ENCODE results near the gene RRP9. TPM values are rescaled to one million over a fixed set of nuclear protein-coding genes. Genes with fewer than 3 reads are reported as not detected.
"Not testable (repeated sequence)": the region's sequence is repeated elsewhere in the genome, so short reads cannot be mapped to it uniquely, and the experiment has no call there.

Gene RRP9
- total RNA-seq, 1 experiment from 2014 or later: 29.7 TPM

DNA sequence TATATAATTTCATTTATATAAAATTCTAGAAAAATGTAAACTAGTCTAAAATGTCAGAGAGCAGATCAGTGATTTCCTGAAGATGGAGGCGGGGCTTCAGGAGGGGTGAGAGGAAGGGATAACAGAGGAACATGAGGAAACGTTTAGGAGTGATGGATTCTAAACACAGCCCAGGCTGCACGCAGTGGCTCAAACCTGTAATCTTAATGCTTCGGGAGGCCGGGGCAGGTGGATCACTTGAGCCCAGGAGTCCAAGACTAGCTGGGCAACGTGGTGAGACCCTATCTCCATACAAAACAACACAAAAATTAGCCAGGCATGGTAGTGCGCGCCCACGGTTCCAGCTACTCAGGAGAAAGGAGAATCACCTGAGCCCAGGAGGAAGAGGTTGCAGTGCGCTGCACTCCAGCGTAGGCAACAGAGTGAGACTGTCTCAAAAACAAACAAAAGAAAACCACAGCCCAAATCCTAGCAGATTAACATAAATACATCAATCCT, 20.6 kb downstream of the RRP9 start:
- DNase-seq (ENCODE audit: extremely low read depth, low read depth): no peak

DNA sequence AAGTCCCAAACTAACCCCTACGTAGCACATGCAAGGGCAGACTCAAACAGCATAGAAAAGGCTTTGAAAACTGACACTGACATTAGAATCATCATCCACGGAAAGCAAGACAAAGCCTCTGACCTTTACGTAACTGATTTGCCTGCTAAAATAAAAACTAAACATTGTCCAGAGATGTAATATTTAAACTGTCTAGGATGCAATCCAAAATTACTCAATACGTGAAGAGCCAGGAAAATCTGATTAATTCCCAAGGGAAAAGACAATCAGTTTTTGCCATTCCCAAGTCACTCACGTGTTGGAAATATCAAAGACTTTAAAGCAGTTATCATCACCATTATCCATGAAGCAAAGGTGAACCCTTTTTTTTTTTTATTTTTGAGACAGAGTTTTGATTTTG, 25.3 kb downstream of the RRP9 start:
- no peak for DNase-seq (ENCODE audit: extremely low read depth, low read depth)

DNA sequence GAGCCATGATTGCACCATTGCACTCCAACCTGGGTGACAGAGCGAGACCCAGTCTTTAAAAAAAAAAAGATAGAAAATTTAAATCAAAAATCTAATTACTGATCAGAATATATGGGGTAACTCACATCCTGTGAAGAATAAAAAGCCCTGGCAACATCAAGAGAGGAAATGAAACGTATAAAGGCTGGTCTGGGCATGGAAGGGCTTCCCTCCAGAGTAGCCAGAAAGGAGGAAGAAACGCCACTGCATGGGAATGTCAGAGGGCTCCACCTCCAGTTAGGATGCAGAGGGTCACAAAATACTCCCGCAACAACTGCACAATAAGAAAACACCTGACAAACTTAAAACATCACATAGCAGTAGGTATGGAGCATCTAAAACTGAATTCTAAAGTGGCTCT, 33.7 kb downstream of the RRP9 start:
- no peak for DNase-seq (ENCODE audit: extremely low read depth, low read depth)

GRCh38 chr3:51904034-51904823, 37.5 kb downstream of the RRP9 start:
- no peak for DNase-seq (ENCODE audit: extremely low read depth, low read depth)

GRCh38 chr3:51902361-51902760, 39.3 kb downstream of the RRP9 start:
- not testable (repeated sequence) for DNase-seq (ENCODE audit: extremely low read depth, low read depth)

- DNase-seq (ENCODE audit: extremely low read depth, low read depth): not testable (repeated sequence)
These were observed 41.7 kb downstream of the RRP9 start for GRCh38 chr3:51900043-51900442.

DNA sequence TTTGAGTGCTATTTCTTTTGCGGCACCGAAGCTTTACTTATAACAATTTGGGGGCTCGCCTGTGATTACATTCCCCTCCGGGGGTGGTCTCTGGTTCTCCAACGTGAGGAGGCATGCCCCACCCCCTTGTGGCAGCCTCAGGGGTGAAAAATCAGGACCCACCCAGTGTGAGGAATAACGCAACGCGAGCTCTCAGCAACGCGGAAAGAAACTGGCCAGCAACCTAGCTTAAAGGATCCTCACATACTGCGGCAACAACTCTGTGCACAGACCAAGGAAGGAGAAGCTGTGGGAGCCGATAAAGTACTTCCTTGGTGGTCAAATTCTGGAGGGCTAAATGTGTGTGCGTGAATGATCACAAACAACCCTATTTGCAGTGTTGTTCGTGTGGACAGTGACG, 44.3 kb downstream of the RRP9 start:
- DNase-seq (ENCODE audit: extremely low read depth, low read depth): no peak

- DNase-seq (ENCODE audit: extremely low read depth, low read depth): no peak
These were observed 44.9 kb downstream of the RRP9 start for GRCh38 chr3:51896607-51897305.

DNA sequence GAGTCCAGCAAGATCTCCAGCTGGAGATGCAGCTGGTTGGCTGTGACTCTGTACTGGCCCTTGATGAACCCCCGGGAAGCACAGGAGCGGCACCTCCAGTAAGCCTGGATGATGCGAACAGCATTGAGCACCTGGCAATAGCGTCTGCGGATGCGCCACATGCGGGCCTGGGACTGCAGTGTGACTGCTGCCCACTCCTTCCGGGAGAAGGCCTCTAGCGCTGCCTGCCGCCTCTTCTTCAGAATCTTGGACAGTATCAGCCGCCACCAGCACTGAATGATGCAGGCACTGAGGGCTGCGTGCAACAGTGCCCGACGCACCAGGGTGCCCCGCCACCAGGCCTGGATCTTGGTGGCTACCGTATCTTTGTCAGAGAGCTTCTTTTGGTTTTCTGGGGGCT, 46.8 kb downstream of the RRP9 start:
- no peak for DNase-seq (ENCODE audit: extremely low read depth, low read depth)

GRCh38 chr3:51894391-51894790, 47.3 kb downstream of the RRP9 start:
- no peak for DNase-seq (ENCODE audit: extremely low read depth, low read depth)

DNA sequence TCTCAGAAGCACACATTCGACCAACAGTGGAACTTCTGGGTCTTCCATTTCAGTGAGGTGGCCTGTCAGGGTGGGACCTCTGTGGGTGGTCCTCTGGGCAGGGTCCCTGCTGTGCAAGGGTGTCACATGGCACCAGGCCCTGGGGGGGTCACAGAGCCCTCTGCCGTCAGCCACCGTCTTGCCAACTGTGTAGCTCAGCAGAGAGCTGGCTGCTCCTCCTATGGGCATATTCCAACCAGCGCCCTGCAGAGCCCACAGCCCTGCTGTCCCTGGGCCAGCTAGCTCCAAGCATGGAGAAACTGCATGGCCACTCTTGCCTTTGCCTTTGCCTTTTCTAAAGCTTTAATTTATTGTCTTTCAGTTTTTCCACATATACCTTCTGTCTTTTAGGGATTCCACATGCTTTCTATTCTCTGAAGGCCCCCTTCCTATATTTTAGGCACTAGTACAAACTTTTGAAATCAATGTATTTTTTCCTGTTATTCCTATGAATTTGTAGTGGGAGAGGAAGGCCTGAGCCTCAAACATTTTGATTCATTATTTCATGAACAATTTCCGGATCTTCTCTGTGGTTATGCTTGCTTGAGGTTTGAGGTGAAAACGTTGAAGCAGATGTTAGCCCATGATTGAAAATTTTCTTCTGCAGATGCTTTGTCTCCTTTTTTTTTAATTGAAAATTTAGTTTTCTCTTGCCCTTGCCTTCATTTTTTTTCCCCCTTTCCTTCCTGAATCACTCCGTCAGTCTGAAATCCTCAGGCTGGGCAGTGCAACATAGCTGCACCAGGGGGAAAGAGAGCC, 50.3 kb downstream of the RRP9 start:
- DNase-seq (ENCODE audit: extremely low read depth, low read depth): no peak

DNA sequence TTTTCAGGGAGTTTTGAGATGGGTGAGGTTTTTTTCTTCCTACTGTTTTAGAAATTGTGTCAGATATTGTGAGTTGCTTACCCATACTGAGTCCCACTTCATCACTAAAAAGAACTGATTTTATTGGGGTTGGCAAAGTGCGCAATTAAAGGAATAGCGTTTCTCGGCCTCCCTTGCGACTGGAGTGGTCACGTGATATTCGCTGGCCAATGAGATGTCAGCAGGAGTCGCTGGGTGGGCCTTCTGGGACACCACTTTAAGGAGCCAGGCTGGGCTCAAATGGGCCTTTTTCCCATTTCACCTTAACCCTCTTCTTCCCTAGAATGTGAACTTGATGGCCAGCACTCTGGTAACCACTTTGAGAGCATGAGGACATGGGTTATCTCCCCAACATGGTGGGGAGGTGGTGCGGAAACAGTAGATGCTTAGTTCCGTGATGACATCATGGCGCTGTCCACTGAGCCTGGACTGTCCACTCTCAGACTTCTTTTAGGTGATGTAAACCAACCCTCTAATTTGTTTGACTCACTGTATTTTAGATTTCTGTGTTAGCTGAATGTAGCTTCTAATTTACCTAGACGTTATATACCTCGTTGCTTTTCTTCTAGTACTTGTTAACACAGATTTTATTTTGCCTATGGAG, 53.1 kb downstream of the RRP9 start:
- DNase-seq (ENCODE audit: extremely low read depth, low read depth): no peak

- DNase-seq (ENCODE audit: extremely low read depth, low read depth): no peak
These were observed 54.1 kb downstream of the RRP9 start for GRCh38 chr3:51887620-51888019.

GRCh38 chr3:51886447-51886846, 55.3 kb downstream of the RRP9 start:
- DNase-seq (ENCODE audit: extremely low read depth, low read depth): no peak

Small RNAs within 50 kb of the gene (small RNA-seq; reads per million reads assigned to genes)
- gene AC115284.1: 0 reads per million in 2 experiments

Other genes with a start within 250 kb of the RRP9 start
- gene GRM2, start 234.8 kb downstream of the RRP9 start, total RNA-seq (2014; rRNA removed; shearing (Covaris generic)): 0.06 and 0.15 TPM in 2 replicates
- gene IQCF6, start 162.7 kb downstream of the RRP9 start, total RNA-seq (2014; rRNA removed; shearing (Covaris generic)): not detected in 2 replicates
- gene IQCF2, start 80.3 kb downstream of the RRP9 start, total RNA-seq (2014; rRNA removed; shearing (Covaris generic)): not detected in 2 replicates
- not detected in 2 replicates for gene IQCF5, start 66.3 kb downstream of the RRP9 start, total RNA-seq (2014; rRNA removed; shearing (Covaris generic))
- gene IQCF1, start 38.6 kb downstream of the RRP9 start, total RNA-seq (2014; rRNA removed; shearing (Covaris generic)): not detected in 2 replicates
- gene PARP3, start 459 bp upstream of the RRP9 start, total RNA-seq (2014; rRNA removed; shearing (Covaris generic)): 13.1 and 15.5 TPM in 2 replicates
- gene GPR62, start 13.5 kb upstream of the RRP9 start, total RNA-seq (2014; rRNA removed; shearing (Covaris generic)): not detected in 2 replicates
- gene PCBP4, start 25.6 kb upstream of the RRP9 start, total RNA-seq (2014; rRNA removed; shearing (Covaris generic)): 7.5 and 10.9 TPM in 2 replicates
- 52.2 and 58.3 TPM in 2 replicates for gene ABHD14B, start 32.1 kb upstream of the RRP9 start, total RNA-seq (2014; rRNA removed; shearing (Covaris generic))
- 5.4 and 8.2 TPM in 2 replicates for gene ABHD14A, start 33.2 kb upstream of the RRP9 start, total RNA-seq (2014; rRNA removed; shearing (Covaris generic))
- 38.8 and 50.5 TPM in 2 replicates for gene ACY1, start 41.6 kb upstream of the RRP9 start, total RNA-seq (2014; rRNA removed; shearing (Covaris generic))
- 1,557 and 1,701 TPM in 2 replicates for gene RPL29, start 54.0 kb upstream of the RRP9 start, total RNA-seq (2014; rRNA removed; shearing (Covaris generic))
- 10.9 and 11.3 TPM in 2 replicates for gene DUSP7, start 114.7 kb upstream of the RRP9 start, total RNA-seq (2014; rRNA removed; shearing (Covaris generic))
- 10.7 and 11.0 TPM in 2 replicates for gene POC1A, start 212.5 kb upstream of the RRP9 start, total RNA-seq (2014; rRNA removed; shearing (Covaris generic))

Measured in NCI-H460 (cell line).